ENCODE measurements around the gene CLEC3A.

CLEC3A gene

GRCh38 chr16:77993111-77993985 is 29.0 kb upstream of the CLEC3A start:
- no peaks in the 10 kb centered on the region for H3F3A ChIP-seq (ENCODE audit: low read depth)
- no peak overlapping the region for H3K4me3 ChIP-seq (ENCODE audit: low read length, poor library complexity, severe bottlenecking)
- no peaks in the 10 kb centered on the region for H3K36me3 ChIP-seq (ENCODE audit: insufficient read depth, low read length)
- no peak for TF ChIP-seq CTCF (conservative IDR thresholded peaks at IDR 0.05; ENCODE audit: low read length)
- no peaks in the 10 kb centered on the region for H4K20me1 ChIP-seq (ENCODE audit: insufficient read depth, low read length, poor library complexity, severe bottlenecking)
- no peaks in the 10 kb centered on the region; the same call in 1 of the 2 replicates for H3K9me3 ChIP-seq (ENCODE audit: insufficient read depth, low read depth, low read length)
- no peak overlapping the region for H3K4me2 ChIP-seq (ENCODE audit: low read depth, low read length, poor library complexity, severe bottlenecking)
- no peaks in the 10 kb centered on the region for H3K4me1 ChIP-seq (ENCODE audit: insufficient read depth, low read length, poor library complexity, severe bottlenecking)
- H3K9me2 ChIP-seq (replicated peaks; ENCODE audit: low read depth, low read length): no peaks in the 10 kb centered on the region
- no peaks in the 10 kb centered on the region for H3K79me2 ChIP-seq (ENCODE audit: insufficient read depth, low read length)
- no peaks in the 10 kb centered on the region for H3K27me3 ChIP-seq (ENCODE audit: insufficient read depth, low read length, poor library complexity, severe bottlenecking)
- no peak overlapping the region for H2AFZ ChIP-seq (ENCODE audit: low read length)
- H3K9ac ChIP-seq (ENCODE audit: low read depth, low read length, poor library complexity, severe bottlenecking): no peak overlapping the region

GRCh38 chr16:77995843-77996455 is 26.4 kb upstream of the CLEC3A start:
- no peak for TF ChIP-seq CTCF (conservative IDR thresholded peaks at IDR 0.05; ENCODE audit: low read length)
- TF ChIP-seq EZH2phosphoT487 (IDR thresholded peaks at IDR 0.05; ENCODE audit: borderline replicate concordance): no peak
- no peaks in the 10 kb centered on the region for H3K9me2 ChIP-seq (replicated peaks; ENCODE audit: low read depth, low read length)
- H2AFZ ChIP-seq (ENCODE audit: low read length): no peak overlapping the region
- no peaks in the 10 kb centered on the region for H3K36me3 ChIP-seq (ENCODE audit: insufficient read depth, low read length)
- no peak overlapping the region for H3K4me3 ChIP-seq (ENCODE audit: low read length, poor library complexity, severe bottlenecking)
- H3K9ac ChIP-seq (ENCODE audit: low read depth, low read length, poor library complexity, severe bottlenecking): no peak overlapping the region
- no peaks in the 10 kb centered on the region for H3K4me1 ChIP-seq (ENCODE audit: insufficient read depth, low read length, poor library complexity, severe bottlenecking)
- no peaks in the 10 kb centered on the region for H3K79me2 ChIP-seq (ENCODE audit: insufficient read depth, low read length)
- no peaks in the 10 kb centered on the region for H3K27me3 ChIP-seq (ENCODE audit: insufficient read depth, low read length, poor library complexity, severe bottlenecking)
- no peak overlapping the region for H3K4me2 ChIP-seq (ENCODE audit: low read depth, low read length, poor library complexity, severe bottlenecking)
- H3F3A ChIP-seq (ENCODE audit: low read depth): no peaks in the 10 kb centered on the region
- no peaks in the 10 kb centered on the region for H4K20me1 ChIP-seq (ENCODE audit: insufficient read depth, low read length, poor library complexity, severe bottlenecking)
- no peaks in the 10 kb centered on the region; the same call in 1 of the 2 replicates for H3K9me3 ChIP-seq (ENCODE audit: insufficient read depth, low read depth, low read length)

- no peak for TF ChIP-seq CTCF (conservative IDR thresholded peaks at IDR 0.05; ENCODE audit: low read length)
- no peak for TF ChIP-seq EZH2phosphoT487 (IDR thresholded peaks at IDR 0.05; ENCODE audit: borderline replicate concordance)
- Histone ChIP-seq H3K79me2 (ENCODE audit: insufficient read depth, low read length) (no peaks in the 10 kb centered on the region), H3K36me3 (ENCODE audit: insufficient read depth, low read length) (no peaks in the 10 kb centered on the region), H2AFZ (ENCODE audit: low read length) (no peak overlapping the region), H3K9ac (ENCODE audit: low read depth, low read length, poor library complexity, severe bottlenecking) (no peak overlapping the region), H4K20me1 (ENCODE audit: insufficient read depth, low read length, poor library complexity, severe bottlenecking) (no peaks in the 10 kb centered on the region), H3K4me1 (ENCODE audit: insufficient read depth, low read length, poor library complexity, severe bottlenecking) (no peaks in the 10 kb centered on the region), H3K27me3 (ENCODE audit: insufficient read depth, low read length, poor library complexity, severe bottlenecking) (no peaks in the 10 kb centered on the region), H3K4me2 (ENCODE audit: low read depth, low read length, poor library complexity, severe bottlenecking) (no peak overlapping the region), H3F3A (ENCODE audit: low read depth) (no peaks in the 10 kb centered on the region), H3K9me2 (replicated peaks; ENCODE audit: low read depth, low read length) (no peaks in the 10 kb centered on the region), H3K4me3 (ENCODE audit: low read length, poor library complexity, severe bottlenecking) (no peak overlapping the region), H3K9me3 (ENCODE audit: insufficient read depth, low read depth, low read length) (no peaks in the 10 kb centered on the region; the same call in 1 of the 2 replicates)
Observed at GRCh38 chr16:77998350-77999023, 23.9 kb upstream of the CLEC3A start.

Data from Loucy (cell line).